Erythroblast (primary cell): Measurements from ENCODE around the gene CIZ1.

ENCODE experiments used
- DNase-seq, 2 experiments: peaks; one replicate each; lab custom pipeline; 2025; lab: John Stamatoyannopoulos, UW
- GATA1 ChIP-seq: IDR thresholded peaks from 2 replicates; pipeline ENCODE4 v1.6.1; 2011; ENCODE audit warnings: low read depth, mild to moderate bottlenecking, control low read depth, low read length, moderate library complexity
- POLR2A ChIP-seq: IDR thresholded peaks from 2 replicates; pipeline ENCODE4 v1.6.1; 2011; ENCODE audit warnings: mild to moderate bottlenecking, low read length

The CIZ1 gene

DNA sequence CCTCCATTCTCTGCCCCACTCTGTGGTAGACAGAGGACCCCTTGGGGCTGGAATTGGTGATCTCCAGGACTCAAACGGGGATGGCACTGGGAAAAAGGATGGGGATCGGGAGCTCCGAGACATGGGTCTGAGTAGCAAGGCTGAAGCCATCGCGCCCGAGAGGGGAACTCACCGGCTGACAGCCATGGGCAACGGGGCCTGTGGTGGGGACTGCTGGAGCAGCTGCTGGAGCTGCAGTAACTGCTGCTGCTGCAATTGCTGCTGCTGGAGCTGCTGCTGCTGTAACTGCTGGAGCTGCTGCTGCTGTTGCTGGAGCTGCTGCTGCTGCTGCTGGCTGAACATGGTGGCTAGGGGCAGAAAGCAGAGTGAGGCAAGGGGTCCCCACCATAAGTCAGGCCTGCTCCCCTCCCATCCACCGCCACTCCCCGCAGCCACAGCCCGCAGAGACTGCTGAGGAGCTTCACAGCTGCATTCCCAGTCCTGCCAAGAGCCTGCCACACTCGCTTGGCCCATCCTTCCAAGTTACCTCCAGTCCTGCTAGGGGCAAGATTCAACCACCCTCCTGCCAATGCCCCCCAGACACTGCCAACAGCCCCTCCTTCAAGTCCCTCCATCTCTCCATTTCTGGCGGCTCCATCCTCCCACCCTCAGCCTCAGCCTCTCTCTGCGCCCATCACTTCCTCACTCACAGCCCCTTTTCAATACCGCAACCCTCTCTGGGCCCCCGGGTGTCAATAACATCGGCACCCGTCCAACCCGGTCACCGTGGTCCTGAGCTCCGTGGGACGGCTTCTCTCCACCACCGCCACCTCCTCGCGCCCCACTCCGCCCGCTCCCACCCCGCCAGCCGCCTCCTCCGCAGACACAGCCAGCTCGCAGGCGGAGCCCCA, 611 bp downstream of the CIZ1 start:
- DNase-seq, result peak in 1 of 2 experiments; percentile 43
- TF ChIP-seq GATA1, result no peak
- no peak for TF ChIP-seq POLR2A

DNA sequence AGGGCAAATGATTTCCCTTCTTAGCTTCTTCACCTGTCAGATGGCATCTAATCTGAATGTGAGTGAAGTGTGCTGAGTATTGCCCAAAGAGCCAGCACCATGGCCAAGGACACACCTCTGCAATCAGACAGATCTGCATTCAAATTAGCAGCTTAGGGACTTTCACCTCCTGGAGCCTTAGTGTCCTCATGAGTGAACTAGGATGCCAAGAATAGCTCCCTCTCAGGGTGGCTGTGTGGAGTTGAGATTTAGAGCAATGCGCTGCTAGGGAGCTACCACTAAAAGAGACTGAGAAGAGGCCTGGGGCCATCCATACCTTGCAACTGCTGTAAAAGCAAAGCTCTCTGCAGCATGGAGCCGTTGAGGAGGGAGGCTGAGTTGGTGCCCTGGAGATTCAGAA, 1.4 kb downstream of the CIZ1 start:
- DNase-seq, result peak in 1 of 2 experiments; percentile 15
- TF ChIP-seq POLR2A (no peak), GATA1 (no peak)

DNA sequence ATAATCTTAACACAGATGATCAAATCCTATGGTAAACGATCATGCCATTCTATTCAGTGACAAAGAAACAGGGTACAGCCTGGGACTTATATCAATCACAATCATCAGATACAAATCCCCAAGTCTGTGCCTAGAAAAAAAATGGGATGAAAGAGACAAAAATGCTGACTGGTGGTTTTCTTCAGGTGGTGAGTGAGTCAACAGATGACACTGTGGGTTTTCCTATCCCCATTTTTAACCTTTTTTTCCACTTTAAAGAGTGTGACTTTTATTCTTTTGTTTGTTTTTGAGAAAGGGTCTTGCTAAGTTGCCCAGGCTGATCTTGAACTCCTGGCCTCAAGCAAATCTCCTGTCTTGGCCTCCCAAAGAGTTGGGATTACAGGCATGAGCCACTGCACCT, 3.2 kb downstream of the CIZ1 start:
- no peak for DNase-seq
- TF ChIP-seq GATA1 (no peak), POLR2A (no peak)

DNA sequence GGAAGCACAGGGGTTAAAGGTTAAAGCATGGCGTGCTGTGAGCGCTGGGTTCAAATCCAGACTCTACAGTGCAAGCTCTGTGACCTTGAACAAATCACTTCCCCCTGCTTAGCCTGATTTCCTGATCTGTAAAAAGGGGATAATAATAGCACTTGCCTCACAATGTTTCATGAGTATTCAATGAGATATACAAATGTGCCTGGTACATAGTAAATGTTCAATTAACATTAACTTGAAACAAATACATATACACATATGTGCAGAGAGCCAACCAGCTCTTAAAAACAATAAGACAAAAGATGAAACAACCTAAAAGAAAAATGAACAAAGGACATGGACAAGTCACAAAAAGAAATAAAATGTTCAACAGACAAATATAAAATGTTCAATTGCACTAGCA, 4.0 kb downstream of the CIZ1 start:
- no peak for TF ChIP-seq GATA1
- TF ChIP-seq POLR2A, result no peak
- DNase-seq, result no peak

DNA sequence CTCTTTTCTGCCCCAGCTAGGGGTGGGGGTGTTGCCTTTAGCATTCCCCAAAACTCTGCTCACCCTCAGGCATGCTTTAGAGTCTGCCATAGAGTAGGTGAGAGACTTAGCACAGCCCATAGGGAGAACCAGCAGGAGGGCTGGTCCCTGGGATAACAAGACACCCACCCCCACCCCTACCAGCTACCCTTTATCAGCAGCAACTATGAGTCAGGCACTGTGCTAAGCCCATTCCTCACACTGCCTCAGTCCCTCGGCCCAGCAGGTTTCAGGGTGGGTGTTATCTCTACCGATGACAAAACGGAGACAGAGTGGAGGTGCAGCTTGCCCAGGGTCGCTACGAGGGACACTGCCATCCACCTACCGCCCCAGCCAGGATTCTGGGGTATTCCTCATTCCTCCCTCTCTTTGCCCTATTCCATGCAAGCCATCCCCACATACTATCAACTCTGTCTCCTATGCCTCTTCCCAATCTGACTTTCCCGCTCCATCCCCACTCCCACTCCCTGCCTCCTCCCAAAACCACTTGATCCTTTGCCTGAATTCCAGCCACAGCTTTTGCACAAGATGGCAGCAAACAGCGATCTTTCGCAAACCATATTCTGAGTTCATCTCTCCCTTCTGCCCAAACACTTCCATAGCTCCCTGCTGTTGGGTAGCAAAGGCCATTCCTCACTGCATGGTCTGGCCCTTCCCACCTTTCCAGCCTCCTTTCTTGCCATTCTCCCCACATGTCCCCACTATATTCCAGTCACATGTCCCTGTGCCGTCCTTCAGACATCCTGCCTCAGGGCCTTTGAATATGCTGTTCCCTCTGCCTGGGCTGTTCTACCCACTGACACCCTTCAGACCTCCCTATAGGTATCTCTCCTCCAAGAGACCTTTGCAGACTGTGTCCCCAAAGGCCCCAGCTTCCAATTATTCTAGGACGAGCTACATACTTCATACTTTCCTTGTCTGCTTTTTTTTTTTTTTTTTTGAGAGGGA, 5.1 kb downstream of the CIZ1 start:
- no peak for DNase-seq

DNA sequence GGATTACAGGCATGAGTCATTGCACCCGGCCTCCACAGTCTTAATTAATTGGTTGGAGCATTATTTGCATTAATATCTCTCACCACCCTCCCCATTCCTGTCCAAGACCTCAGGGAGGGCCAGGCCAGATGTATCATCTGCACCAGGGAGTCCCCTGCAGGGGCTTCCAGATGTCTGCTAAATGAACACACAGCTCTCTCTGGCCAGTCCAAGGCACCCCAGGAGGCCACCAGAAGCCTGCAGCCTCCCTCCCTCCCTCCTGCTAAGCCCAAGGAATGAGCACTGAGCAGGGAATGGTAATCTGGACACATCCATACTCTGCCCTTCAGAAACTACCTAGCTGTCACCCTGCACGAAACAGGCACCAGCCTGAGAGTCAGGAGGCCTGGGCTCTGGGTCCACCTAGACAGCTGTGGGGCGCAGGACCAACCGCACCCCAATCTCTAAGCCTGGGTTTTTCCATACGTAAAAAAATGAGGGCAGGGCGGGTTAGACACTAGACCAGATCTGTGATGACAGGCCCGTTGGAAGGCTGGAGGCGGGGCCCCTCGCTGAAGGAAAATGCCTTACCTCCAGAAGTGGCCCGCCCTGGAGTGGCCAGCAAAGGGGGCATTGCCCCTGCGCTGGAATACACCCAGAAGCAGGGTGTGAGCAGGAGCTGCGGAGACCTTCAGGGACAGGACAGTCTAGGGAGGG, 8.3 kb downstream of the CIZ1 start:
- DNase-seq, result no peak
- no peak for TF ChIP-seq GATA1
- TF ChIP-seq POLR2A, result no peak

More for the DNA sequence above, 5.1 kb downstream of the CIZ1 start:
- TF ChIP-seq GATA1 (no peak), POLR2A (no peak)

DNA sequence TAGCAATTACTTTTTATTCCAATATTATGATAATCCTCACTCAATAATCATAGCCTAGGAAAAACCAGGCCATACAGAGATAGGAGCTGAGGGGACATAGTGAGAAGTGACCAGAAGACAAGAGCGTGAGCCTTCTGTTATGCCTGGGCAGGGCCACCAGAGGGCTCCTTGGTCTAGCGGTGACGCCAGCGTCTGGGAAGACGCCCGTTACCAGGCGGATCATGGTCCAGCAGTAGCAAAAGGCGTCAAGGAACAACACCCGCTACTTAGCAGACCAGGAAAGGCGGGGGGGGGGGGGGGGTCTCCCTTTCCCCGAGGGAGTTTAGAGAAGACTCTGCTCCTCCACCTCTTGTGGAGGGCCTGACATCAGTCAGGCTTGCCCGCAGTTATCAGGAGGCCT, 9.9 kb downstream of the CIZ1 start:
- DNase-seq, result peak in 1 of 2 experiments; percentile 25

DNA sequence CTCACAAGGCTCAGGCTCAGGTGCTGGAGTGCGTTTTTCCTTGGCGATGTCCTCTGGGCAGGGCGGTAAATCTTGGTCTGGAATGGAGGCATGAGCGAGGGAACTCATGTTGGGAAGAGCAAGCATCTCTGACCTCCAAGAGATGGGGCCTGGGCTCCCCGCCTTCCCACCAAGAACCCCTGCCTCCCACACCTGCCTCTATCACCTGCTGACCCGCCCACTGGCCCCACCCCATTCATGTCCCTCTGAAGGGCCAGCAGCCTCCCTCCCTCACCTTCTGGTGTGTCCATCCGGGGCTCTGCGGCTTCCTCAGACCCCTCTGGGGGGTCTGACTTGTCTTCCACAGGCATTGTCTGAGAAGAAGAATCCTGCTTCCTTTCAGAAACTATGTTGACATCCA, 10.9 kb downstream of the CIZ1 start:
- no peak for DNase-seq

DNA sequence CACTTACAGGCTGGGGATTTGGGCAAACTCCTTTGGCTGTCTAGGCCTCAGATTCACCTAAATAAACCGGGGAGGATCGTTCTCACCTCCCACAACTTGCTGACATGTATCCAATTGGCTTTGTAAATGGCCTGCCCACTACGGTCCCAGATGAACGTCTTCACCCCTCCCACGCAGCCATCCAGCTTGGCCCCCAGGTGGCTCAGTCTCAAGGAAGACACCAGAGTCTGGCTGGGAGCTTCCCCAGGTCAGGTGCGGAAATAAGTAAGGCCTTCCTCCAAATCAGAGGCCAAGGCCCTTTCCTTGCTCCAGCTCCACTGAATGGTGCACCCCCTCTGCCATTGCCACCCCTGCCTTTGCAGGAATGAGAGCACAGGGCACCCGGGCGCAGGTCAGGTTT, 11.4 kb downstream of the CIZ1 start:
- no peak for TF ChIP-seq POLR2A
- TF ChIP-seq GATA1, result no peak
- DNase-seq, result no peak

More for the DNA sequence above, 10.9 kb downstream of the CIZ1 start:
- TF ChIP-seq GATA1, result no peak
- no peak for TF ChIP-seq POLR2A

DNA sequence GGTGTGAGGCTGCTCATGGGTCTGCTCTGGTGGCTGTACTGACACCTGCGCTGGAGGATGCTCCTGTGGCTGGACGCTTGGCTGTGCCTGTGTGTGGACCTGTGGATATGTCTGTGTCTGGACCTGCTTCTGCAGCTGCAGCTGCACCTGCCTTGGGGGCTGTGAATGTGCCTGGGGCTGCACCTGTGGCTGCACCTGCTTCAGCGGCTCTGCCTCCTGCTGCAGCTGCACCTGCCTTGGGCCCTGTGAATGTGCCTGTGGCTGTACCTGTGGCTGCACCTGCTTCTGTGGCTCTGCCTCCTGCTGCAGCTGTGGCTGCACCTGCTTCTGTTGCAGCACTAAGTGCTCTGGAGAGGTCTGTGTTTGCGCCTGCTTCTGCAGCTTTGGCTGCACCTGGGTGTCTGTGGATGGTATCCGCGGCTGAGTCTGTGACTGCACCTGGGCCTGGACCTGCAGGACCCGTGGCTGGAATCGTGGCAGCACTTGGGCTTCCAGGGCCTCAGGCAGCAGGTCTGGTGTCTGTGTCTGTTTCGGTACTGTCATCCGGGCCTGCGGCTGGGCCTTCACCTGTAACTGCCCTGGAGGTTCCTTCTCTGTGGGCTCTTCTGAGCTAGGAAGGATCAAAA, 12.5 kb downstream of the CIZ1 start:
- TF ChIP-seq GATA1, result no peak
- TF ChIP-seq POLR2A, result no peak
- no peak for DNase-seq

DNA sequence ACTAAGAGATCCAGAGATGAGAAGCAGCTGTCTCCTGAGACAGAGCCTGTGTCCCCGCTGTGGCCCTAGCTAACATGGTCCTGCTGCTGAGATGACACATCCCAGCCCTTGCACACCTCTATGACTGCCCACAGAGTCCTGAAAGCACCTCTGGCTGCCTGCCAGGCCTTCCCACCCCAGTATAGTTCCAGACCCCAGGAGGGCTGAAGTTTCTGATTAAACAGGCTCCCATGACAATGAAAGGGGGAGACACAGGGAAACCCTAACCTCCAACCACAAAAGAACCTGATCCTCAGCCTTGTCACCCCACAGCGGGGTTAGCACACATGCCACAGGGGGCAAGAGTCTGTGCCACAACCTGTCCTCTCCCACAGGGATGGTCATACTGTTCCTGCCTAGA, 15.6 kb downstream of the CIZ1 start:
- no peak for DNase-seq

DNA sequence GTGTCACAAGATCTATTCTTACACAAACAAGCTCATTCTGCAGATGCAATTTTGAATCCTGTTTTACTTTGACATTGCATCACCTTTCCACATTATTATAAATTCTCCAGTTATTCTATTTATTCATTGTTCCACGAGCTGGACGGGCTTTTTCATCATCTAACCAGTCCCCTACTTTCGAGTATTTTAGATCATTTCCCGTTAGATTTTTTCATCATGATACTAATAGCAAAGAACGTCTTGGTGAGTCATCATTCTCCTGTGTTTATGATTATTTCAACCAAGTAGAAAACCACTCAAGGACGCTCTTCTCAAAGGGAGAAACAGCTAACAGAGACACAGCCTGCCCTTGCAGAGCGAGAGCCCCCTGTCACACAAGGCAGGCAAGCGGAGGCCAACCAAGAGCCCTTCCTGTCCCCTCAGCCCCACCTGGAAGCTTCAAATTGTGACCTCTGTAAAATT, 16.2 kb downstream of the CIZ1 start:
- DNase-seq, result no peak

More for the DNA sequence above, 15.6 kb downstream of the CIZ1 start:
- no peak for TF ChIP-seq POLR2A
- no peak for TF ChIP-seq GATA1

DNA sequence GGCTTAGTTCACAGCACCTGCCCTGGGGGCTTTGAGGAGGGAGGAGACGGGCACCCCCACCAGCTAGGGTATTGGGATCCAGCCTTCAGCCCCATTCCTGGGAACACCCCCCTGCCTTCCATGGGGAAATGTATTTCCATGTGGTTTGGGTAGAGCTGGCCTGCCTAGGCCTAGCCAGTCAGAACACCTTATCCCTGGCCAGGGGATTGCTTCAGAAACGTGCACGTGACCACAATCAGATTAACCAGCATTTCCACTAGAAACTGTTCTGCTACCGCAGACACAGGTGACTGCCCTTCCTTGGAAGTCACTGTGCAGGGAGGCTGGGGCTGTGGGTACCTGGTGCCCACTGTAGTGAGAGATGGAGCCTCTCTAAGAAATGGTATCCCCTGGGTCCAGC, 17.3 kb downstream of the CIZ1 start:
- no peak for TF ChIP-seq POLR2A
- TF ChIP-seq GATA1, result no peak
- DNase-seq, result no peak

More for the DNA sequence above, 16.2 kb downstream of the CIZ1 start:
- no peak for TF ChIP-seq POLR2A
- TF ChIP-seq GATA1, result no peak

DNA sequence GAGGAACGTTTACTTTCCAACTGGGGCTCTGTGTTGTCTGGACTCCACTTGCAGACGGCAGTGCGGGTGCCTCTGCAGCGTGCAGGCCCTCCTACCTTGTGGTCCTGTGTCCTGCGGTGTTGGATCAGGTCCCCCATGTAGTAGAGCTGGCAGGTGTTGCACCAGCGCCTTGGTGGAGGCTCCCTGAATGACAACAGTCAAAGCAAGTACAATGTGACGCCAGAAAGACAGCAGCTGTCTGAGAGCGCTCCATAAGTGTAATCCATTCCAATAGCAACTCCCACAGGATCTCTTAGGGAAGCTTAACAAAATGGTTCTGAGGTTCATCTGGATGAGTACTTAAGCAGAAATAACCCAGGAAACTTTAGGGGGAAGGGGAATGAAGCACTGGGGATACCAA, 21.4 kb downstream of the CIZ1 start:
- no peak for DNase-seq
- no peak for TF ChIP-seq POLR2A
- TF ChIP-seq GATA1, result no peak
